ENCODE measurements around the gene WIPF3. TPM values are rescaled to one million over a fixed set of nuclear protein-coding genes. Genes with fewer than 3 reads are reported as not detected.

WIPF3 gene
- total and polyA plus RNA-seq, 4 donors: 0.10 to 0.23 (median 0.14) TPM; not detected in 1

DNA sequence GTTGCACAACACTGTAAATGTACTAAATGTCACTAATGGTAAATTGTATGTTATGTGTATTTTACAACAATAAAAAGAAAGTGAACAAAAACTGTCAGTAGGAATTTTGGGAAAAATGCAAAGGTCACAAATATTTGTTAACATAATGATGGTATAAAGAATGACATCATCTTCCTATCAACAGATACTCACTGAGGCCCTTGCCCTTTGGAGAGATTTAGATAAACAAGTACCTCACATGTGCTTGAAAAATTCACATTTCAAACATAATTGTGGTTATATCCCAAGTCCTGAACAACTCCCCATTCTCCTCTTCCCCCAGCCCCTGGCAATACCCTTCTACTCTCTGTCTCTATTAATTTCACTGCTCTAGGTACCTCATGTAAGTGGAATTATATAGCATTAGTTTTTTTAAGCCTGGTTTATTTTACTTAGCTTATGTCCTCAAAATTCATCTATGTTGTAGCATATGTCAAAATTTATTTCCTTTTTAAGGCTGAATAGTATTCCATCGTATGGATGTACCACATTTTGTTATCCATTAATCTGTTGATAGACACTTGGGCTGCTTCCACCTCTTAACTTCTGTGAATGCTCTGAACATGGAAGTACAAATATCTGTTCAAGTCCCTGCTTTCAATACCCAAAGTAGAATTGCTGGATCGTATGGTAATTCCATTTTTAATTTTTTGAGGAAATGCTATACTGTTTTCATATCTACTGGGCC, 90.5 kb downstream of the WIPF3 start:
- TF ChIP-seq HNF4G (IDR thresholded peaks at IDR 0.05) (no peak), NR2F2 (IDR thresholded peaks at IDR 0.05) (no peak), HNF4A (conservative IDR thresholded peaks at IDR 0.05) (no peak), FOXA1 (IDR thresholded peaks at IDR 0.05) (no peak), RXRA (IDR thresholded peaks at IDR 0.05) (no peak), EGR1 (IDR thresholded peaks at IDR 0.05; ENCODE audit: low read depth in 2 of 2) (no peak), JUND (IDR thresholded peaks at IDR 0.05) (no peak), SP1 (IDR thresholded peaks at IDR 0.05) (no peak), RAD21 (IDR thresholded peaks at IDR 0.05) (no peak), YY1 (IDR thresholded peaks at IDR 0.05) (no peak), FOXA2 (IDR thresholded peaks at IDR 0.05) (no peak), GABPA (IDR thresholded peaks at IDR 0.05 in 1 of 2, conservative IDR thresholded peaks at IDR 0.05 in 1 of 2) (no peak), TAF1 (conservative IDR thresholded peaks at IDR 0.05) (no peak)
- TF ChIP-seq, protein P1, sequence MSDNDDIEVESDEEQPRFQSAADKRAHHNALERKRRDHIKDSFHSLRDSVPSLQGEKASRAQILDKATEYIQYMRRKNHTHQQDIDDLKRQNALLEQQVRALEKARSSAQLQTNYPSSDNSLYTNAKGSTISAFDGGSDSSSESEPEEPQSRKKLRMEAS (IDR thresholded peaks at IDR 0.05): no peak
- TF ChIP-seq, protein P2, sequence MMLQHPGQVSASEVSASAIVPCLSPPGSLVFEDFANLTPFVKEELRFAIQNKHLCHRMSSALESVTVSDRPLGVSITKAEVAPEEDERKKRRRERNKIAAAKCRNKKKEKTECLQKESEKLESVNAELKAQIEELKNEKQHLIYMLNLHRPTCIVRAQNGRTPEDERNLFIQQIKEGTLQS (IDR thresholded peaks at IDR 0.05): no peak
- TF ChIP-seq, protein P3, sequence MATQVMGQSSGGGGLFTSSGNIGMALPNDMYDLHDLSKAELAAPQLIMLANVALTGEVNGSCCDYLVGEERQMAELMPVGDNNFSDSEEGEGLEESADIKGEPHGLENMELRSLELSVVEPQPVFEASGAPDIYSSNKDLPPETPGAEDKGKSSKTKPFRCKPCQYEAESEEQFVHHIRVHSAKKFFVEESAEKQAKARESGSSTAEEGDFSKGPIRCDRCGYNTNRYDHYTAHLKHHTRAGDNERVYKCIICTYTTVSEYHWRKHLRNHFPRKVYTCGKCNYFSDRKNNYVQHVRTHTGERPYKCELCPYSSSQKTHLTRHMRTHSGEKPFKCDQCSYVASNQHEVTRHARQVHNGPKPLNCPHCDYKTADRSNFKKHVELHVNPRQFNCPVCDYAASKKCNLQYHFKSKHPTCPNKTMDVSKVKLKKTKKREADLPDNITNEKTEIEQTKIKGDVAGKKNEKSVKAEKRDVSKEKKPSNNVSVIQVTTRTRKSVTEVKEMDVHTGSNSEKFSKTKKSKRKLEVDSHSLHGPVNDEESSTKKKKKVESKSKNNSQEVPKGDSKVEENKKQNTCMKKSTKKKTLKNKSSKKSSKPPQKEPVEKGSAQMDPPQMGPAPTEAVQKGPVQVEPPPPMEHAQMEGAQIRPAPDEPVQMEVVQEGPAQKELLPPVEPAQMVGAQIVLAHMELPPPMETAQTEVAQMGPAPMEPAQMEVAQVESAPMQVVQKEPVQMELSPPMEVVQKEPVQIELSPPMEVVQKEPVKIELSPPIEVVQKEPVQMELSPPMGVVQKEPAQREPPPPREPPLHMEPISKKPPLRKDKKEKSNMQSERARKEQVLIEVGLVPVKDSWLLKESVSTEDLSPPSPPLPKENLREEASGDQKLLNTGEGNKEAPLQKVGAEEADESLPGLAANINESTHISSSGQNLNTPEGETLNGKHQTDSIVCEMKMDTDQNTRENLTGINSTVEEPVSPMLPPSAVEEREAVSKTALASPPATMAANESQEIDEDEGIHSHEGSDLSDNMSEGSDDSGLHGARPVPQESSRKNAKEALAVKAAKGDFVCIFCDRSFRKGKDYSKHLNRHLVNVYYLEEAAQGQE (IDR thresholded peaks at IDR 0.05): no peak
- TF ChIP-seq, protein P4, sequence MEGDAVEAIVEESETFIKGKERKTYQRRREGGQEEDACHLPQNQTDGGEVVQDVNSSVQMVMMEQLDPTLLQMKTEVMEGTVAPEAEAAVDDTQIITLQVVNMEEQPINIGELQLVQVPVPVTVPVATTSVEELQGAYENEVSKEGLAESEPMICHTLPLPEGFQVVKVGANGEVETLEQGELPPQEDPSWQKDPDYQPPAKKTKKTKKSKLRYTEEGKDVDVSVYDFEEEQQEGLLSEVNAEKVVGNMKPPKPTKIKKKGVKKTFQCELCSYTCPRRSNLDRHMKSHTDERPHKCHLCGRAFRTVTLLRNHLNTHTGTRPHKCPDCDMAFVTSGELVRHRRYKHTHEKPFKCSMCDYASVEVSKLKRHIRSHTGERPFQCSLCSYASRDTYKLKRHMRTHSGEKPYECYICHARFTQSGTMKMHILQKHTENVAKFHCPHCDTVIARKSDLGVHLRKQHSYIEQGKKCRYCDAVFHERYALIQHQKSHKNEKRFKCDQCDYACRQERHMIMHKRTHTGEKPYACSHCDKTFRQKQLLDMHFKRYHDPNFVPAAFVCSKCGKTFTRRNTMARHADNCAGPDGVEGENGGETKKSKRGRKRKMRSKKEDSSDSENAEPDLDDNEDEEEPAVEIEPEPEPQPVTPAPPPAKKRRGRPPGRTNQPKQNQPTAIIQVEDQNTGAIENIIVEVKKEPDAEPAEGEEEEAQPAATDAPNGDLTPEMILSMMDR (IDR thresholded peaks at IDR 0.05; ENCODE audit: low read depth, low read length, missing input control): no peak
- TF ChIP-seq, protein P5, sequence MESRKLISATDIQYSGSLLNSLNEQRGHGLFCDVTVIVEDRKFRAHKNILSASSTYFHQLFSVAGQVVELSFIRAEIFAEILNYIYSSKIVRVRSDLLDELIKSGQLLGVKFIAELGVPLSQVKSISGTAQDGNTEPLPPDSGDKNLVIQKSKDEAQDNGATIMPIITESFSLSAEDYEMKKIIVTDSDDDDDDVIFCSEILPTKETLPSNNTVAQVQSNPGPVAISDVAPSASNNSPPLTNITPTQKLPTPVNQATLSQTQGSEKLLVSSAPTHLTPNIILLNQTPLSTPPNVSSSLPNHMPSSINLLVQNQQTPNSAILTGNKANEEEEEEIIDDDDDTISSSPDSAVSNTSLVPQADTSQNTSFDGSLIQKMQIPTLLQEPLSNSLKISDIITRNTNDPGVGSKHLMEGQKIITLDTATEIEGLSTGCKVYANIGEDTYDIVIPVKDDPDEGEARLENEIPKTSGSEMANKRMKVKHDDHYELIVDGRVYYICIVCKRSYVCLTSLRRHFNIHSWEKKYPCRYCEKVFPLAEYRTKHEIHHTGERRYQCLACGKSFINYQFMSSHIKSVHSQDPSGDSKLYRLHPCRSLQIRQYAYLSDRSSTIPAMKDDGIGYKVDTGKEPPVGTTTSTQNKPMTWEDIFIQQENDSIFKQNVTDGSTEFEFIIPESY (IDR thresholded peaks at IDR 0.05): no peak
- no peak overlapping the region for H3K9ac ChIP-seq (ENCODE audit: low read depth in 1 of 2, low read length in 2 of 2)
- H3K4me3 ChIP-seq (ENCODE audit: low read depth in 1 of 3, low read length in 3 of 3): no peak overlapping the region
- 94% methylated on average over 2 of the region's 2 CpGs for WGBS
- H3K4me1 ChIP-seq (ENCODE audit: control insufficient read depth in 4 of 4, insufficient read depth in 4 of 4, low read length in 3 of 4): no peaks in the 10 kb centered on the region
- H3K27me3 ChIP-seq (ENCODE audit: control insufficient read depth in 4 of 4, insufficient read depth in 4 of 4, low read length in 3 of 4): peaks cover 0 to 3% (median 0%) of the 10 kb centered on the region in 4 donors
- H3K27ac ChIP-seq (ENCODE audit: low read depth in 1 of 2, low read length in 2 of 2): no peak overlapping the region
- no peak for DNase-seq (ENCODE audit: low spot score)
- peaks cover 0 to 5% (median under 1%) of the 10 kb centered on the region in 4 donors for H3K9me3 ChIP-seq (ENCODE audit: control insufficient read depth in 4 of 4, low read length in 3 of 4)
- H3K36me3 ChIP-seq (ENCODE audit: control insufficient read depth in 4 of 4, insufficient read depth in 3 of 4, low read depth in 1 of 4, low read length in 3 of 4): no peaks in the 10 kb centered on the region

Data from liver (tissue), 9 donors.